ENCODE results near the gene WNT5B.
A peak's percentile ranks its signal among the peaks of the same experiment; 100 is the strongest.

The WNT5B gene

GRCh38 chr12:1628666-1629337 is at the start of gene WNT5B:
TSS of gene WNT5B (plus strand) at chr12:1629231. CDS start at chr12:1631355, 2,124 bp downstream.
- no peaks in the 10 kb centered on the region for H3K9me3 Mint-ChIP-seq
- H3K27me3 Mint-ChIP-seq, result peaks cover 70% of the 10 kb centered on the region
- DNase-seq (no peak), ATAC-seq (no peak)
- H3K4me1 Mint-ChIP-seq, result peaks cover 25% of the 10 kb centered on the region
- peak within 1 kb of the TSS in 1 of 2 donors; percentile 38 for H3K27ac Mint-ChIP-seq
- peak within 1 kb of the TSS; percentile 55 to 80 for H3K4me3 Mint-ChIP-seq

GRCh38 chr12:1579651-1580435 is 49.2 kb upstream of the WNT5B start:
- DNase-seq (no peak), ATAC-seq (no peak)
- Mint-ChIP-seq H3K27ac (no peak overlapping the region), H3K9me3 (no peaks in the 10 kb centered on the region), H3K4me1 (peaks cover 23% of the 10 kb centered on the region), H3K27me3 (no peaks in the 10 kb centered on the region), H3K4me3 (no peak overlapping the region)

GRCh38 chr12:1580526-1580925 is 48.5 kb upstream of the WNT5B start:
- H3K27ac Mint-ChIP-seq, result no peak overlapping the region
- H3K4me3 Mint-ChIP-seq, result no peak overlapping the region
- H3K27me3 Mint-ChIP-seq, result no peaks in the 10 kb centered on the region
- H3K4me1 Mint-ChIP-seq, result peaks cover 23% of the 10 kb centered on the region
- ATAC-seq, result no peak
- H3K9me3 Mint-ChIP-seq, result no peaks in the 10 kb centered on the region
- no peak for DNase-seq

GRCh38 chr12:1581973-1582708 is 46.9 kb upstream of the WNT5B start:
- H3K27me3 Mint-ChIP-seq, result no peaks in the 10 kb centered on the region
- no peak for DNase-seq
- H3K9me3 Mint-ChIP-seq, result no peaks in the 10 kb centered on the region
- peaks cover 23% of the 10 kb centered on the region for H3K4me1 Mint-ChIP-seq
- ATAC-seq, result no peak
- H3K4me3 Mint-ChIP-seq, result no peak overlapping the region
- no peak overlapping the region for H3K27ac Mint-ChIP-seq

GRCh38 chr12:1582709-1583050 is 46.4 kb upstream of the WNT5B start:
- Mint-ChIP-seq H3K9me3 (no peaks in the 10 kb centered on the region), H3K4me3 (no peak overlapping the region), H3K27ac (no peak overlapping the region), H3K4me1 (peaks cover 25% of the 10 kb centered on the region), H3K27me3 (no peaks in the 10 kb centered on the region)
- ATAC-seq (no peak), DNase-seq (no peak)

- Mint-ChIP-seq H3K4me1 (peaks cover 34% of the 10 kb centered on the region), H3K27ac (no peak overlapping the region), H3K27me3 (no peaks in the 10 kb centered on the region), H3K4me3 (peak overlapping the region; percentile 47 to 51), H3K9me3 (no peaks in the 10 kb centered on the region)
- DNase-seq (peak; percentile 46 to 65), ATAC-seq (peak; percentile 75)
Measured at GRCh38 chr12:1583421-1584078, 45.5 kb upstream of the WNT5B start.

GRCh38 chr12:1584326-1584725 is 44.7 kb upstream of the WNT5B start:
- no peak for ATAC-seq
- H3K9me3 Mint-ChIP-seq, result no peaks in the 10 kb centered on the region
- H3K27me3 Mint-ChIP-seq, result no peaks in the 10 kb centered on the region
- H3K27ac Mint-ChIP-seq, result no peak overlapping the region
- DNase-seq, result no peak
- no peak overlapping the region for H3K4me3 Mint-ChIP-seq
- peaks cover 42% of the 10 kb centered on the region for H3K4me1 Mint-ChIP-seq

- H3K9me3 Mint-ChIP-seq, result no peaks in the 10 kb centered on the region
- H3K27me3 Mint-ChIP-seq, result no peaks in the 10 kb centered on the region
- ATAC-seq (peak; percentile 49), DNase-seq (peak in 1 of 2 donors; percentile 15)
- peak overlapping the region; percentile 48 to 61 for H3K4me3 Mint-ChIP-seq
- H3K27ac Mint-ChIP-seq, result peak overlapping the region in 1 of 2 donors; percentile 23
- peaks cover 64% of the 10 kb centered on the region for H3K4me1 Mint-ChIP-seq
Measured at GRCh38 chr12:1587927-1588574, 41.0 kb upstream of the WNT5B start.

GRCh38 chr12:1588575-1588947 is 40.5 kb upstream of the WNT5B start:
- Mint-ChIP-seq H3K9me3 (no peaks in the 10 kb centered on the region), H3K27me3 (no peaks in the 10 kb centered on the region), H3K4me1 (peaks cover 62% of the 10 kb centered on the region), H3K27ac (no peak overlapping the region), H3K4me3 (peak overlapping the region; percentile 48 to 61)
- ATAC-seq (no peak), DNase-seq (no peak)

- ATAC-seq (no peak), DNase-seq (no peak)
- no peaks in the 10 kb centered on the region for H3K27me3 Mint-ChIP-seq
- H3K9me3 Mint-ChIP-seq, result no peaks in the 10 kb centered on the region
- H3K4me3 Mint-ChIP-seq, result peak overlapping the region; percentile 71 to 95
- peaks cover 67% of the 10 kb centered on the region for H3K4me1 Mint-ChIP-seq
- H3K27ac Mint-ChIP-seq, result peak overlapping the region; percentile 22 to 43
Measured at GRCh38 chr12:1590221-1590979, 38.6 kb upstream of the WNT5B start.

GRCh38 chr12:1591034-1591433 is 38.0 kb upstream of the WNT5B start:
- Mint-ChIP-seq H3K4me1 (peaks cover 69% of the 10 kb centered on the region), H3K27ac (peak overlapping the region in 1 of 2 donors; percentile 43), H3K4me3 (peak overlapping the region; percentile 71 to 95), H3K27me3 (no peaks in the 10 kb centered on the region), H3K9me3 (no peaks in the 10 kb centered on the region)
- peak in 1 of 2 donors; percentile 23 for DNase-seq
- no peak for ATAC-seq

GRCh38 chr12:1591543-1591942 is 37.5 kb upstream of the WNT5B start:
- ATAC-seq (no peak), DNase-seq (no peak)
- Mint-ChIP-seq H3K4me1 (peaks cover 69% of the 10 kb centered on the region), H3K27ac (peak overlapping the region; percentile 71 to 93), H3K9me3 (no peaks in the 10 kb centered on the region), H3K4me3 (peak overlapping the region; percentile 95 to 100), H3K27me3 (no peaks in the 10 kb centered on the region)

GRCh38 chr12:1592444-1593173 is 36.4 kb upstream of the WNT5B start:
- DNase-seq (peak; percentile 57 to 74), ATAC-seq (peak; percentile 70)
- Mint-ChIP-seq H3K4me3 (peak overlapping the region; percentile 95 to 100), H3K9me3 (no peaks in the 10 kb centered on the region), H3K4me1 (peaks cover 67% of the 10 kb centered on the region), H3K27me3 (no peaks in the 10 kb centered on the region), H3K27ac (peak overlapping the region; percentile 91 to 95)
